BLaER1 treated with 17β-estradiol and CSF1 and Interleukin-3, amounts not matched to agents 10 nM and 100 nM (cell line): ENCODE measurements around the gene FLVCR2.

Source experiments
- H3K27ac ChIP-seq, 11 experiments: shearing (Covaris generic); formaldehyde crosslinking; 2 replicates each; pipeline ENCODE4 v1.8.1; 2022
- H3K27me3 ChIP-seq, 11 experiments: shearing (Covaris generic); formaldehyde crosslinking; 2 replicates each; pipeline ENCODE4 v1.8.1; 2022
- H3K36me3 ChIP-seq, 11 experiments: shearing (Covaris generic); formaldehyde crosslinking; 2 replicates each; pipeline ENCODE4 v1.8.1; 2022
- H3K4me1 ChIP-seq, 10 experiments: shearing (Covaris generic); formaldehyde crosslinking; 2 replicates each; pipeline ENCODE4 v1.8.1; 2022
- H3K4me2 ChIP-seq, 11 experiments: shearing (Covaris generic); formaldehyde crosslinking; 2 replicates each; pipeline ENCODE4 v1.8.1; 2022
- H3K4me3 ChIP-seq, 10 experiments: shearing (Covaris generic); formaldehyde crosslinking; 2 replicates each; pipeline ENCODE4 v1.8.1; 2022
- H3K9ac ChIP-seq, 11 experiments: shearing (Covaris generic); formaldehyde crosslinking; 2 replicates each; pipeline ENCODE4 v1.8.1; 2022
- H3K9me3 ChIP-seq, 11 experiments: shearing (Covaris generic); formaldehyde crosslinking; replicated peaks in 1 of 11; 2 replicates each; pipeline ENCODE4 v1.8.1; 2022
- H4K20me1 ChIP-seq, 11 experiments: shearing (Covaris generic); formaldehyde crosslinking; 2 replicates each; pipeline ENCODE4 v1.8.1; 2022
- Cebpa-rat ChIP-seq, 11 experiments: shearing (Covaris generic); IDR thresholded peaks; 2 replicates each; pipeline ENCODE4 v1.8.1; 2022

FLVCR2 gene

DNA sequence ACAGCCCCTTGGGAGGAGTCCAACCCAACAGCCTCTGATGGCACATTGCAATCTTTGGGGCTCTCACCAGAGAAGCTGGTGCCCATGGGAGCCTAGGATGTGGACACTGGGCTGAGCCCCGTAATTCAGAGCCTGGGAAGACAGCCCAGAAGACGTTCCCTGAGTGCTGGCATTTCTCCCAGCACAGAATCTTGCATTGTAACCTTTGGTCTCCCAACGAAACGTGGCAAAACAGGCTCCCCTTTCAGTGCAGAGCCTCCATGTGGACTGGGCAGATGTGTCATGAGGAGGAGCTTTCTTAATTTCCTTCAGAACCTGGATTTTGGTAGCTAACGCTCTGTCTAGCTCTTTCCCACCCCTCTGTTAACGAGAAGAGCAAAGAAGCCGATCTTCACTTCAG, 29.9 kb upstream of the FLVCR2 start:
- H3K27ac ChIP-seq, result peak overlapping the region in 3 of 11 experiments; percentile 1 to 68 (median 66); a peak in 5 of 22 replicates
- H3K27me3 ChIP-seq, result no peaks in the 10 kb centered on the region
- no peaks in the 10 kb centered on the region for H3K9me3 ChIP-seq
- peak overlapping the region in 2 of 11 experiments; percentile 50 to 62; a peak in 2 of 22 replicates for H3K9ac ChIP-seq
- peak overlapping the region in 4 of 11 experiments; percentile 9 to 73 (median 62); a peak in 6 of 22 replicates for H3K4me2 ChIP-seq
- peaks cover 0 to 17% (median 0%) of the 10 kb centered on the region in 11 experiments; a peak in 5 of 22 replicates for H4K20me1 ChIP-seq
- no peak overlapping the region for H3K4me3 ChIP-seq
- H3K36me3 ChIP-seq, result peaks cover 0 to 34% (median 6%) of the 10 kb centered on the region in 11 experiments; a peak in 11 of 22 replicates
- no peak for TF ChIP-seq Cebpa-rat (IDR thresholded peaks at IDR 0.05)
- H3K4me1 ChIP-seq, result peaks cover 11 to 78% (median 13%) of the 10 kb centered on the region in 10 experiments

- Histone ChIP-seq H3K27ac (peak overlapping the region in 2 of 11 experiments; percentile 66 to 68; a peak in 3 of 22 replicates), H3K36me3 (peaks cover 0 to 34% (median 6%) of the 10 kb centered on the region in 11 experiments; a peak in 11 of 22 replicates), H3K4me2 (peak overlapping the region in 3 of 11 experiments; percentile 9 to 73 (median 71); a peak in 5 of 22 replicates), H3K9ac (peak overlapping the region in 2 of 11 experiments; percentile 50 to 62; a peak in 2 of 22 replicates), H3K9me3 (no peaks in the 10 kb centered on the region), H4K20me1 (peaks cover 0 to 17% (median 0%) of the 10 kb centered on the region in 11 experiments; a peak in 4 of 22 replicates), H3K27me3 (no peaks in the 10 kb centered on the region), H3K4me1 (peaks cover 8 to 72% (median 9%) of the 10 kb centered on the region in 10 experiments; a peak in 16 of 20 replicates), H3K4me3 (no peak overlapping the region)
- TF ChIP-seq Cebpa-rat (IDR thresholded peaks at IDR 0.05), result no peak
Measured at GRCh38 chr14:75549169-75549568, 29.3 kb upstream of the FLVCR2 start.

DNA sequence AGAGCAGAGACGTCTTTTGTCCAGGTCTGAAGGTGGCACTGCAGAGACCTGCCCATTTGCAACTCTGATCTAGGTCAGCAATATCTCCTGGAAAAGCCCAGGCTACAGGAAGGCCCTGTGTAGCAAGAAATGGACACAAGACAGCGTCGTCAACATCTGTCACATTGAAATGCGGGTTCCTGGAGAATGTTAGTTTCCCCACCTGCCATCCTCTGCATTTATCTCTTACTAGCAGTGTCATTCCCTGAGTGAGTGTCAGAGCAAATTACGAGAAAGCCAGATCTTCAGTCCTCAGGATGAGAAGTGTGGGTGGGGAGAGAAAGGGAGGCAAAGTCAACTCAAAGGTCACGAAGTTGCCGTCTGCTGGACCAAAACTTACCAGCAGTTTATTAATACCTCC, 27.4 kb upstream of the FLVCR2 start:
- Histone ChIP-seq H3K9me3 (no peaks in the 10 kb centered on the region), H3K4me1 (peaks cover 8 to 53% (median 9%) of the 10 kb centered on the region in 10 experiments; a peak in 16 of 20 replicates)

GRCh38 chr14:75553157-75553556, 25.3 kb upstream of the FLVCR2 start:
- Histone ChIP-seq H3K4me3 (no peak overlapping the region), H3K27me3 (no peaks in the 10 kb centered on the region), H3K4me1 (peaks cover 0 to 32% (median under 1%) of the 10 kb centered on the region in 10 experiments; a peak in 11 of 20 replicates), H3K9me3 (peaks cover 0 to 17% (median 6%) of the 10 kb centered on the region in 11 experiments; a peak in 9 of 22 replicates), H3K36me3 (peaks cover 0 to 12% (median 0%) of the 10 kb centered on the region in 11 experiments; a peak in 8 of 22 replicates), H3K27ac (no peak overlapping the region), H4K20me1 (peaks cover 0 to 8% (median 0%) of the 10 kb centered on the region in 11 experiments; a peak in 1 of 22 replicates), H3K9ac (no peak overlapping the region), H3K4me2 (no peak overlapping the region)
- TF ChIP-seq Cebpa-rat (IDR thresholded peaks at IDR 0.05), result 0 out of 22 replicates have a peak, but pooled peaks of 1 of the 11 experiments have one; percentile 27

More for the DNA sequence above, 27.4 kb upstream of the FLVCR2 start:
- Histone ChIP-seq H3K4me2 (peak overlapping the region in 1 of 11 experiments; percentile 35; a peak in 1 of 22 replicates), H3K9ac (no peak overlapping the region), H3K27ac (no peak overlapping the region), H3K4me3 (no peak overlapping the region), H3K27me3 (no peaks in the 10 kb centered on the region), H3K36me3 (peaks cover 0 to 27% (median 6%) of the 10 kb centered on the region in 11 experiments; a peak in 11 of 22 replicates), H4K20me1 (peaks cover 0 to 16% (median 0%) of the 10 kb centered on the region in 11 experiments; a peak in 2 of 22 replicates)
- no peak for TF ChIP-seq Cebpa-rat (IDR thresholded peaks at IDR 0.05)

GRCh38 chr14:75553761-75554364, 24.6 kb upstream of the FLVCR2 start:
- TF ChIP-seq Cebpa-rat (IDR thresholded peaks at IDR 0.05), result no peak
- peaks cover 0 to 25% (median 0%) of the 10 kb centered on the region in 10 experiments; a peak in 5 of 20 replicates for H3K4me1 ChIP-seq
- no peak overlapping the region for H3K27ac ChIP-seq
- peaks cover 0 to 19% (median 6%) of the 10 kb centered on the region in 11 experiments; a peak in 9 of 22 replicates for H3K9me3 ChIP-seq
- H3K27me3 ChIP-seq, result no peaks in the 10 kb centered on the region
- H3K36me3 ChIP-seq, result 0 out of 22 replicates have a peak, but pooled peaks cover 0 to 7% (median 0%) of the 10 kb centered on the region in 11 experiments
- no peak overlapping the region for H3K9ac ChIP-seq
- H4K20me1 ChIP-seq, result peaks cover 0 to 7% (median 0%) of the 10 kb centered on the region in 11 experiments; a peak in 1 of 22 replicates
- no peak overlapping the region for H3K4me3 ChIP-seq
- no peak overlapping the region for H3K4me2 ChIP-seq

GRCh38 chr14:75554482-75554881, 23.9 kb upstream of the FLVCR2 start:
- H3K27ac ChIP-seq, result no peak overlapping the region
- no peak for TF ChIP-seq Cebpa-rat (IDR thresholded peaks at IDR 0.05)
- peaks cover 0 to 22% (median 3%) of the 10 kb centered on the region in 10 experiments; a peak in 14 of 20 replicates for H3K4me1 ChIP-seq

DNA sequence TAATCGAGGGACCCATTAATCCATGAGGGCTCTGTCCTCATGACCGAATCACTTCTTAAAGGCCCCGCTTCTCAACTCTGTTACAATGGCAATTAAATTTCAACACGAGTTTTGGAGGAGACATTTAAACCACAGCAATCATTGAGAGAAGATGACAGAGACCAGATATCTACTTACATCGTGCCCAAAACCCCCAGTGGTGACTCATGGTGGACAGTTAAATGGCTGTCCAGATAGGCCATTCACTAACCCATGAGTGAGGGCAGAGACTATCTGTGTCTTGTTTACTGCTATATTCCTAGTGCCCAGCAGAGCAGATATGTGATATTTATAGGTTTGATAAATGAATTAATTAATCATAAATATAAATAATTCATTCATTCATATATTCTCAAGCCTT, 20.0 kb upstream of the FLVCR2 start:
- H3K27ac ChIP-seq, result no peak overlapping the region
- no peaks in the 10 kb centered on the region for H3K27me3 ChIP-seq
- H3K9me3 ChIP-seq, result peaks cover 0 to 19% (median 6%) of the 10 kb centered on the region in 11 experiments; a peak in 9 of 22 replicates
- H3K4me1 ChIP-seq, result peaks cover 0 to 21% (median 15%) of the 10 kb centered on the region in 10 experiments; a peak in 15 of 20 replicates
- no peak for TF ChIP-seq Cebpa-rat (IDR thresholded peaks at IDR 0.05)
- no peak overlapping the region for H3K4me2 ChIP-seq
- H3K9ac ChIP-seq, result no peak overlapping the region
- H4K20me1 ChIP-seq, result no peaks in the 10 kb centered on the region
- no peak overlapping the region for H3K4me3 ChIP-seq
- 0 out of 22 replicates have a peak, but pooled peaks cover 0 to 7% (median 0%) of the 10 kb centered on the region in 11 experiments for H3K36me3 ChIP-seq

More at GRCh38 chr14:75554482-75554881, 23.9 kb upstream of the FLVCR2 start:
- Histone ChIP-seq H3K36me3 (0 out of 22 replicates have a peak, but pooled peaks cover 0 to 7% (median 0%) of the 10 kb centered on the region in 11 experiments), H4K20me1 (peaks cover 0 to under 1% (median 0%) of the 10 kb centered on the region in 11 experiments; a peak in 1 of 22 replicates), H3K9me3 (peaks cover 0 to 19% (median 6%) of the 10 kb centered on the region in 11 experiments; a peak in 9 of 22 replicates), H3K4me2 (no peak overlapping the region), H3K9ac (no peak overlapping the region), H3K4me3 (no peak overlapping the region), H3K27me3 (no peaks in the 10 kb centered on the region)

- peaks cover 0 to 19% (median 6%) of the 10 kb centered on the region in 11 experiments; a peak in 9 of 22 replicates for H3K9me3 ChIP-seq
- H4K20me1 ChIP-seq, result no peaks in the 10 kb centered on the region
- TF ChIP-seq Cebpa-rat (IDR thresholded peaks at IDR 0.05), result no peak
- no peak overlapping the region for H3K27ac ChIP-seq
- H3K27me3 ChIP-seq, result no peaks in the 10 kb centered on the region
- H3K4me1 ChIP-seq, result peaks cover 0 to 21% (median 15%) of the 10 kb centered on the region in 10 experiments; a peak in 15 of 20 replicates
- H3K9ac ChIP-seq, result no peak overlapping the region
- H3K36me3 ChIP-seq, result 0 out of 22 replicates have a peak, but pooled peaks cover 0 to 7% (median 0%) of the 10 kb centered on the region in 11 experiments
- H3K4me3 ChIP-seq, result no peak overlapping the region
- peak overlapping the region in 6 of 11 experiments; percentile 41 to 74 (median 62); a peak in 7 of 22 replicates for H3K4me2 ChIP-seq
Measured at GRCh38 chr14:75559045-75559444, 19.4 kb upstream of the FLVCR2 start.
